Activated T-helper 17 cell treated with anti-CD3 and anti-CD28 coated beads, Interleukin-2, amount 50 U/mL, for 72 hours (primary cell): ENCODE measurements around the gene TTC16. TPM values are rescaled to one million over a fixed set of nuclear protein-coding genes. Genes with fewer than 3 reads are reported as not detected.
A peak's percentile ranks its signal among the peaks of the same experiment; 100 is the strongest.

ENCODE experiments used
- ATAC-seq: fragments of 150-1000 bp; cut with Tn5 transposase; replicated peaks from 2 replicates; pipeline ENCODE4 v1.10.0; 2021; ENCODE audit warnings: mild to moderate bottlenecking, moderate library complexity
- H3K27ac Mint-ChIP-seq: one replicate; pipeline ENCODE4 v1.8.0; 2022; ENCODE audit warnings: mixed read lengths
- H3K27me3 Mint-ChIP-seq: one replicate; pipeline ENCODE4 v1.8.0; 2022; ENCODE audit warnings: mixed read lengths
- H3K36me3 Mint-ChIP-seq: one replicate; pipeline ENCODE4 v1.8.0; 2022; ENCODE audit warnings: low read depth, mild to moderate bottlenecking, mixed read lengths
- H3K4me1 Mint-ChIP-seq: one replicate; pipeline ENCODE4 v1.8.0; 2022; ENCODE audit warnings: mixed read lengths
- H3K4me3 Mint-ChIP-seq: one replicate; pipeline ENCODE4 v1.8.0; 2022; ENCODE audit warnings: mild to moderate bottlenecking, mixed read lengths
- H3K9me3 Mint-ChIP-seq: one replicate; pipeline ENCODE4 v1.8.0; 2022; ENCODE audit warnings: mixed read lengths
- total RNA-seq, 2 donors: library from RNA; stranded (reverse); gene quantifications; one replicate each; pipeline ENCODE4 v1.2.3, GENCODE V29; 2022

The TTC16 gene, protein sequence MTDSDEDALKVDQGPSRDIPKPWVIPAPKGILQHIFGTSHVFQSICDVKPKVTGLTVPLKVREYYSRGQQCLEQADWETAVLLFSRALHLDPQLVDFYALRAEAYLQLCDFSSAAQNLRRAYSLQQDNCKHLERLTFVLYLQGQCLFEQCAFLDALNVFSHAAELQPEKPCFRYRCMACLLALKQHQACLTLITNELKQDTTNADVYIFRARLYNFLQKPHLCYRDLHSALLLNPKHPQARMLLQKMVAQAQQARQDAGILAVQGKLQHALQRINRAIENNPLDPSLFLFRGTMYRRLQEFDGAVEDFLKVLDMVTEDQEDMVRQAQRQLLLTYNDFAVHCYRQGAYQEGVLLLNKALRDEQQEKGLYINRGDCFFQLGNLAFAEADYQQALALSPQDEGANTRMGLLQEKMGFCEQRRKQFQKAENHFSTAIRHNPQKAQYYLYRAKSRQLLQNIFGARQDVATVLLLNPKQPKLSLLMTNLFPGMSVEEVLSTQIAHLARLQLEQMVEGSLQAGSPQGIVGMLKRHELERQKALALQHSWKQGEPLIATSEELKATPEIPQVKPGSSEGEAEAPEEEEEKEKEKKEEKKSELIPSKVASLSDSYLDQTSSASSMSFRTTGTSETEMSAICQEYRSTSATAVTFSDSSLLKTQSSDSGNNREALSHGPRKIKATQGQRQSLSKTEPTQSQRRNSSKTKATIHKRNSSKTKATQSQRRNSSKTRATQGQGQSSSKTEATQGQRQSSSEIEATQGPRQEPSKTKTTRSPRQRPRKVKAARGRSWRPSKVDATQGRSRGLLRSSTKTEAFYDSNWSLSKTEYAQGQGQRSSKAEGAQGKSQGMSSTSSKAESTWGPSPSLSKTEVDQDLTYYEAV
- total RNA-seq, result 1 to 10 TPM; 1.8 to 2.0 TPM

DNA sequence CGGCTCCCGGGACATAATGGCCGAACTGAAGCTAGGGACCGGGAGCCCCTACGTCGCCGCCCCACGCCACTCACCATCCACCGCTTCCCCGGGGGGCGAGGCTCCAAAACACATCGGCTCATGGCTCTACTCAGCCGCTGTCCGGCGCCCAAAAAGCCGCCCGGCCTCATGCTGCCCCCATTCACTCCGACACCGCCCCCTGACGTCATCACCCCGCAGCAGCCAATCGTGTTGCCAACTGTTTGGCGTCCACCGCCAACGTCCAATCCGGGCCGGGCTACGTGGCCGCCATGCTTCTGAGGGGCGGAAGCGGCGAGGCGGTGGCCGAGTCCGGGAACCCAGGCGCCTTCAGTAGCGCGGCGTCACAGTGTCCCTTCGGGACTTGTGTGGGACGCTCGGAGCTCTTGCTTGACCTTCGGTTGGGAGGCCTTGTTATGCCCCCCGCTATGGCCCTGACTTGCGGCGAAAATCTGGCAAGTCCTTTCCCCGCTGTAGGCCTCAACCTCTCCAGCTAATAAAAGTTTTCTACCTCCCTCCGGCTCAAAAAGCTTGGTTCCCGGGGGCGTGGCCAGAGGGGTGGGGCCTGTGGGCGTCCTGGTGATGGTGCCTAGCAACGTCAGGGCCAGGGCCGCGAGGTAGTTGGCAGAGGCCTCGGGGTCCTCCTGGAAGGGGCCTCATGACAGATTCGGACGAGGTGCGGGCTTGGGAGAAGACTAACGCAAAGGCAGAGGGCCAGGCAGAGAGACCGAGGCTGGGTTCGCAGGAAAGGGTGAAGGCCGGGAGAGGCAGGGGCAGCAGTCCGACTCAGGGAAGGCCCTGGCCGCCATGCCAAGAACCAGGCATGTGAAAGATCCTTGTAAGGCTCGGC is at the start of gene TTC16, which contains the start of gene PTRH1:
TTC16 (plus strand) TSS at position 610 of the 868 bp plus-strand sequence; CDS start at position 677, 67 bp downstream.
PTRH1 (minus strand) TSS at position 194 of the 868 bp plus-strand sequence; CDS start at position 170, 24 bp downstream.
- Mint-ChIP-seq H3K27me3 (no peaks in the 10 kb centered on the region), H3K9me3 (no peaks in the 10 kb centered on the region), H3K4me1 (peaks cover 17% of the 10 kb centered on the region), H3K27ac (peak within 1 kb of the TSS; percentile 95), H3K36me3 (peaks cover 6% of the 10 kb centered on the region), H3K4me3 (peak within 1 kb of the TSS; percentile 96)
- ATAC-seq, result peak; percentile 98

- peaks cover 20% of the 10 kb centered on the region for H3K36me3 Mint-ChIP-seq
- no peak overlapping the region for H3K27ac Mint-ChIP-seq
- ATAC-seq, result no peak
- no peak overlapping the region for H3K4me3 Mint-ChIP-seq
- no peaks in the 10 kb centered on the region for H3K27me3 Mint-ChIP-seq
- H3K4me1 Mint-ChIP-seq, result no peaks in the 10 kb centered on the region
- no peaks in the 10 kb centered on the region for H3K9me3 Mint-ChIP-seq
Measured at GRCh38 chr9:127667127-127667844, 48.6 kb upstream of the TTC16 start.

- H3K27me3 Mint-ChIP-seq, result no peaks in the 10 kb centered on the region
- no peak for ATAC-seq
- H3K9me3 Mint-ChIP-seq, result no peaks in the 10 kb centered on the region
- no peak overlapping the region for H3K27ac Mint-ChIP-seq
- H3K4me3 Mint-ChIP-seq, result no peak overlapping the region
- H3K36me3 Mint-ChIP-seq, result peaks cover 19% of the 10 kb centered on the region
- H3K4me1 Mint-ChIP-seq, result no peaks in the 10 kb centered on the region
Measured at GRCh38 chr9:127667906-127668305, 48.0 kb upstream of the TTC16 start.

DNA sequence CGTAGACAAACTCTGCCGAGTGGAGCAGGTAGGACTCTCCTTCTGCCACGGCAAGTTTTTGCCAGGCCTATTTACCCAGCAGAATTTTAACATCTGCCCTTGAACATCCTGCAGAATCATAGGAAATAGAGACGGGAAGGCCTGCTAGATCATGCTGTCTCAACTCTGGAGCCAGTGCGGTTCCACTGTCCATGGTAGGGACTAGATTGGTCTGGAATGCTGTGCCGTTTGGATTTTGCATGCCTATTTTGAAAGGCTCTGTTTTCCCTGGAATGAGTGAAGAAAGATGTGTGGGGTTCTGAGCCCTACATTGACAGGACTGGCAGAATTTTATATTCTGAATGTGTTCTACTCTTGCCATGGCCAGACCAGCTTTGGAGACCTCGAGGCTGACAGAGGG is 42.6 kb upstream of the TTC16 start:
- H3K27me3 Mint-ChIP-seq, result no peaks in the 10 kb centered on the region
- H3K4me3 Mint-ChIP-seq, result no peak overlapping the region
- H3K9me3 Mint-ChIP-seq, result no peaks in the 10 kb centered on the region
- H3K4me1 Mint-ChIP-seq, result no peaks in the 10 kb centered on the region
- ATAC-seq, result no peak
- peaks cover 18% of the 10 kb centered on the region for H3K36me3 Mint-ChIP-seq
- no peak overlapping the region for H3K27ac Mint-ChIP-seq

- Mint-ChIP-seq H3K9me3 (no peaks in the 10 kb centered on the region), H3K4me1 (no peaks in the 10 kb centered on the region), H3K4me3 (no peak overlapping the region), H3K27ac (no peak overlapping the region), H3K36me3 (peaks cover 9% of the 10 kb centered on the region), H3K27me3 (no peaks in the 10 kb centered on the region)
- no peak for ATAC-seq
Measured at GRCh38 chr9:127676638-127677037, 39.2 kb upstream of the TTC16 start.

DNA sequence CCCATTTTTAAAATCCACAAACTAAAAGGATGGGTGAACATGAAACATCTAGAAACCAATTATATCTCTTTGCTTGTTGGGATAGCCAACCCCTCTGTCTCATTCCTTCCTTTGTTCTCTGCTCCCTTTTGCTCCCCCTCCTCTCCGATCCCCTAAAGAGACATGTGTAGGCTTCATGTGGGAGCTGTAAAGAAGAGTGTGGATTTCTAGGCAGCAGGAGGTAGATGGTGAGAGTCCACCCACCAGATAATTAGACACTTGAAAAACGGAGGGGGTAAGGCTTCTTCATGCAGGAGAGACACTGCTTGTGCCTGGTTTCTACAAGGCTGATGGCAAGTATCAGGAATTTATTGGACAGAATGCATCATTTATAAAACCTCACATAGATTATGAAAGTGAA is 36.4 kb upstream of the TTC16 start:
- Mint-ChIP-seq H3K36me3 (no peaks in the 10 kb centered on the region), H3K27me3 (no peaks in the 10 kb centered on the region), H3K4me1 (no peaks in the 10 kb centered on the region), H3K4me3 (no peak overlapping the region), H3K9me3 (no peaks in the 10 kb centered on the region), H3K27ac (no peak overlapping the region)
- no peak for ATAC-seq

DNA sequence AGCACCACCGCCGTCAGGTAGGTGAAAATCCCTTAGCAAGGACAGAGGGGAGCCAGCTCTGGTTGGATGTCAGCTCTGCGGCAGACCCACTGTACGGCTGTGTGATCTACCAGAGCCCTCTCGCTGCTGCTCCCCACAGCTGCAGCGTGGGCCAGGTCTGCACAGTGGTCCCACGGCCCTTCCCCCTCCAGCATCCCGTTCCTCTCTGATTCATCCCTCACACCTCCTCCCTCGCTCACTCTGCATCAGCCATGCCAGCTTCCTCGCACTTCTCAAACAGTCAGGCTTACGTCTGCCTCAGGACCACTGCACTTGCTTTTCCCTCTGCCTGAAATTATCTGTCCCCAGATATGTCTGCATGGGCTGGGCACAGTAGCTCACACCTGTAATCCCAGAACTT is 35.7 kb upstream of the TTC16 start:
- no peaks in the 10 kb centered on the region for H3K4me1 Mint-ChIP-seq
- no peaks in the 10 kb centered on the region for H3K9me3 Mint-ChIP-seq
- H3K27me3 Mint-ChIP-seq, result no peaks in the 10 kb centered on the region
- H3K4me3 Mint-ChIP-seq, result no peak overlapping the region
- no peak overlapping the region for H3K27ac Mint-ChIP-seq
- ATAC-seq, result no peak
- no peaks in the 10 kb centered on the region for H3K36me3 Mint-ChIP-seq

- Mint-ChIP-seq H3K4me3 (no peak overlapping the region), H3K4me1 (no peaks in the 10 kb centered on the region), H3K36me3 (no peaks in the 10 kb centered on the region), H3K27me3 (no peaks in the 10 kb centered on the region), H3K9me3 (no peaks in the 10 kb centered on the region), H3K27ac (no peak overlapping the region)
- ATAC-seq, result no peak
Measured at GRCh38 chr9:127680846-127681245, 35.0 kb upstream of the TTC16 start.

DNA sequence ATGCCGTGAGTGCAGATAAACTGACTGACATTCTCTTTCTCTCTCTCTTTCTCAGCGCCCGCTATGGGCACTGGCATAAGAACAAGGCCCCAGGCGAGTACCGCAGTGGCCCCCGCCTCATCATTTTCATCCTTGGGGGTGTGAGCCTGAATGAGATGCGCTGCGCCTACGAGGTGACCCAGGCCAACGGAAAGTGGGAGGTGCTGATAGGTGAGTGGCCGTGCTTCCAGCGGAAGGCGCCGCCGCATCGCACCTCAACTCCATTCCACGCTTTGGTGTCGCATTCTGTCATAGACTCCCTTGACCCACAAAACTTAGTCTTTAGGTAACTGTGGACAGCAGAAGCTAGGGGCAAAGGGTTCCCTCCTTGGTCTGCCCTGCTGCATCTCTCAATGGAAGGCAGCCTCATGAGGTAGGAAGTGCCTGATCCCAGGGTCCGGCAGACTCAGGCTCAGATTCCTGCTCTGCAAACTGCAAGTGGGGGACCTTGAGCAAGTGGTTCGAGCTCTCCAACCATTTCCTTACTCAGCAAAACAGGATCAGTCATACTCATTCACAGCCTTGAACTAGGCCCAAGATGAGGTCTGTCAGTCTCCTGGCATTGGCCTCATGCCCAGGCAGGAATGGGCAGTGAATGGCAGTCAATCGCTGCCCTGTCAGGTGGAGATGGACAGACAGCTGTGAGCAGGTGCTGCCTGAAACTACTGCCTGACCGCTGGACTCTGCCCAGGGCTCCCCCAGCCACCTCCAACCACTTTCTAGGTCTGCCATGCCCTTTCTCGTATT is 33.3 kb upstream of the TTC16 start:
- Mint-ChIP-seq H3K27me3 (no peaks in the 10 kb centered on the region), H3K27ac (no peak overlapping the region), H3K4me3 (no peak overlapping the region), H3K4me1 (no peaks in the 10 kb centered on the region), H3K36me3 (no peaks in the 10 kb centered on the region), H3K9me3 (no peaks in the 10 kb centered on the region)
- ATAC-seq, result no peak

GRCh38 chr9:127683723-127684122 is 32.2 kb upstream of the TTC16 start:
- ATAC-seq, result no peak
- Mint-ChIP-seq H3K27me3 (no peaks in the 10 kb centered on the region), H3K36me3 (no peaks in the 10 kb centered on the region), H3K27ac (no peak overlapping the region), H3K9me3 (no peaks in the 10 kb centered on the region), H3K4me3 (no peak overlapping the region), H3K4me1 (no peaks in the 10 kb centered on the region)

DNA sequence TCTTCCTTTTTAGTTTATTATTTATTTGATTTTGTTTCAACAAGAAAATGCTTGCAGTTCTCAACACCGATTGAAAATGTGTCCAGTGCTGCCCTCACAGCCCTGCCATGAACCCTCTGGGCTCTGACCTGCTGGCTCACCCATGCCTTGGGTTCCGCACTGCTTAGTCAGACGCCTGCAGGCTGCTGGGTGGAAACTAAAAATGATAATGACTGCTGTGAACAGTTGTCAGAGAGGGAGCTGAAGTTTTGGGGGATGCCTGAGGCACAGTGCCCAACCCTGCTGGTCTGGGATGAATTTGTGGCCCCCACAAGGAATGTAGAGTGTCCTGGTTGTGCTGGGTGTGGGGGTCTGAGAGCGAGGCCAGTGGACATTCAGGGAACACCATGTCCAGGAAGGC is 31.3 kb upstream of the TTC16 start:
- H3K4me1 Mint-ChIP-seq, result no peaks in the 10 kb centered on the region
- no peak for ATAC-seq
- no peak overlapping the region for H3K27ac Mint-ChIP-seq
- no peaks in the 10 kb centered on the region for H3K36me3 Mint-ChIP-seq
- no peaks in the 10 kb centered on the region for H3K9me3 Mint-ChIP-seq
- no peaks in the 10 kb centered on the region for H3K27me3 Mint-ChIP-seq
- H3K4me3 Mint-ChIP-seq, result no peak overlapping the region

GRCh38 chr9:127686461-127687393 is 29.2 kb upstream of the TTC16 start:
- no peaks in the 10 kb centered on the region for H3K9me3 Mint-ChIP-seq
- no peaks in the 10 kb centered on the region for H3K36me3 Mint-ChIP-seq
- no peak overlapping the region for H3K4me3 Mint-ChIP-seq
- no peak overlapping the region for H3K27ac Mint-ChIP-seq
- ATAC-seq, result no peak
- H3K27me3 Mint-ChIP-seq, result no peaks in the 10 kb centered on the region
- H3K4me1 Mint-ChIP-seq, result no peaks in the 10 kb centered on the region
